ENCODE measurements around the gene TSHR. TPM values are rescaled to one million over a fixed set of nuclear protein-coding genes. Genes with fewer than 3 reads are reported as not detected.

Gene TSHR
- total RNA-seq, 1 experiment from 2014 or later: not detected

GRCh38 chr14:80946187-80946586, 9.2 kb upstream of the TSHR start:
- Mint-ChIP-seq H3K27ac (no peak overlapping the region), H3K4me3 (no peak overlapping the region), H3K27me3 (ENCODE audit: low read depth) (peaks cover 5% of the 10 kb centered on the region), H3K4me1 (peaks cover 9% of the 10 kb centered on the region in 2 experiments), H3K9me3 (no peaks in the 10 kb centered on the region), H3K36me3 (ENCODE audit: insufficient read depth in 1 of 3, low read depth in 3 of 3) (no peaks in the 10 kb centered on the region)
- Histone ChIP-seq H3K9me3 (ENCODE audit: control insufficient read depth, low read depth, low read length) (no peaks in the 10 kb centered on the region), H2BK20ac (ENCODE audit: low read depth, low read length, poor library complexity, severe bottlenecking) (no peak overlapping the region), H3K4me2 (ENCODE audit: insufficient read depth, insufficient read length, low read length) (no peak overlapping the region), H3K9ac (ENCODE audit: extremely low read depth, insufficient read length, low read length) (no peak overlapping the region), H3K14ac (ENCODE audit: insufficient read depth, low read length) (no peak overlapping the region), H2AK5ac (ENCODE audit: insufficient read length, low read length) (no peak overlapping the region), H4K8ac (replicated peaks; ENCODE audit: insufficient read length, low read depth, low read length) (no peak overlapping the region), H3K27ac (ENCODE audit: insufficient read length, low read depth, low read length) (no peak overlapping the region), H3K56ac (ENCODE audit: insufficient read length, low read depth, low read length) (no peak overlapping the region), H3K4ac (ENCODE audit: low read depth, low read length) (no peak overlapping the region), H4K5ac (ENCODE audit: insufficient read length, low read depth, low read length) (no peak overlapping the region), H3T11ph (ENCODE audit: low read length) (no peak overlapping the region), H3K18ac (ENCODE audit: insufficient read length, low read depth, low read length) (no peak overlapping the region), H3K27me3 (ENCODE audit: insufficient read depth, low read length) (no peaks in the 10 kb centered on the region), H3K23me2 (ENCODE audit: insufficient read length, low read depth, low read length, poor library complexity, severe bottlenecking) (no peaks in the 10 kb centered on the region), H2BK5ac (ENCODE audit: insufficient read length, low read length) (no peak overlapping the region), H2BK120ac (ENCODE audit: low read depth, low read length, poor library complexity, severe bottlenecking) (no peak overlapping the region), H3K4me1 (ENCODE audit: insufficient read depth, low read length) (no peaks in the 10 kb centered on the region), H3K79me2 (ENCODE audit: insufficient read depth, low read length) (no peaks in the 10 kb centered on the region), H2BK15ac (ENCODE audit: low read depth, low read length) (no peak overlapping the region), H2BK12ac (ENCODE audit: insufficient read length, low read depth, low read length) (no peak overlapping the region), H3K23ac (ENCODE audit: insufficient read length, low read depth, low read length) (no peak overlapping the region), H2AFZ (ENCODE audit: low read length) (no peak overlapping the region), H4K91ac (ENCODE audit: insufficient read length, low read depth, low read length) (no peak overlapping the region), H3K79me1 (ENCODE audit: insufficient read depth, low read depth, low read length, poor library complexity, severe bottlenecking) (no peaks in the 10 kb centered on the region), H4K20me1 (ENCODE audit: control insufficient read depth, insufficient read depth, insufficient read length) (no peaks in the 10 kb centered on the region)
- no peak for TF ChIP-seq CTCF (conservative IDR thresholded peaks at IDR 0.05)
- DNase-seq: no peak
- no CpG with 5 or more reads among the region's 1 CpG for WGBS (ENCODE audit: extremely low coverage, insufficient read length, low lambda C conversion rate)

Data from H9 (cell line).